Activated CD4-positive, CD25-positive, alpha-beta regulatory T cell (primary cell): Measurements from ENCODE around the gene DNAJB6.
A peak's percentile ranks its signal among the peaks of the same experiment; 100 is the strongest.

Experiments used
- DNase-seq, 4 experiments: peaks; one replicate each; lab custom pipeline; 2025; lab: John Stamatoyannopoulos, UW

DNAJB6 gene

GRCh38 chr7:157336383-157337315 lies at the start of gene DNAJB6:
Gene DNAJB6, plus strand, starts transcription at chr7:157337004. Its CDS starts 21,569 bp downstream, at chr7:157358573.
- peak; percentile 83 to 92 (median 86) for DNase-seq

DNA sequence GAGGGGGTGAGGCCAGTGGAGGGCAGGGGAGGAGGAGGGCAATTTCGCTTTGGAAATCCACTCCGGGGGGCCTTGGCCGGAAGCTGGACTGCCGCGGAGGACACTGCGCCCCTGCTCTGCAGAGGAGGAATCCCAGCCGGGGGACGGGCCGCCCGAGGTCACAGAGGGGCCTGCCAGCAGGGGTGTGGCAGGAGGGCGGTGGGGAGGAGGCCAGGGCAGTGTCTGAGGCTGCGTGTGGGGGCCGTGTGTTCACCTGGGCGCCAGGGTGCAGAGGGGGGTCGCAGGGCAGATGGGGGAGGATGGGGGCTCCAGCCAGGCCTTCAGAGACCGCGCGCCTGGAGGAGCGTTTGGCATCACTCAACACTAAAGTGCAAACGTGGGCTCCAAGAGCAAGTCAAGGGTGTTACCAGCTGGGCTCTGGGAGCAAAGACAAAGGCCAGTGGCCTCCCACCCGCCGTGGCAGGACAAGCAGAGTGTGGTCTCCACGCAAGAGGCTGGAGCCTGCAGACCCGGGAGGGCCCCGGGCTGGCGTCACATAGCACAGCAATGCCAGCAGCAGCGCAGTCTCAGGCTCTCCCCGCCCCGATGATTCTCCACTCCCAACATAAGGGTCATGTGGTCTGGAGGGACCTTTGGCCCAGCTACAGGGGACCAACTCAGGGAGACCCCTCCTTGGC lies 45.3 kb upstream of the DNAJB6 start:
- no peak for DNase-seq

- no peak for DNase-seq
These were observed 44.5 kb upstream of the DNAJB6 start for GRCh38 chr7:157292258-157292657.

GRCh38 chr7:157292770-157293412 lies 43.9 kb upstream of the DNAJB6 start:
- no peak for DNase-seq

GRCh38 chr7:157293413-157293788 lies 43.4 kb upstream of the DNAJB6 start:
- no peak for DNase-seq

GRCh38 chr7:157294773-157295172 lies 42.0 kb upstream of the DNAJB6 start:
- no peak for DNase-seq

GRCh38 chr7:157295338-157295737 lies 41.5 kb upstream of the DNAJB6 start:
- DNase-seq: no peak

GRCh38 chr7:157297185-157297584 lies 39.6 kb upstream of the DNAJB6 start:
- no peak for DNase-seq

DNA sequence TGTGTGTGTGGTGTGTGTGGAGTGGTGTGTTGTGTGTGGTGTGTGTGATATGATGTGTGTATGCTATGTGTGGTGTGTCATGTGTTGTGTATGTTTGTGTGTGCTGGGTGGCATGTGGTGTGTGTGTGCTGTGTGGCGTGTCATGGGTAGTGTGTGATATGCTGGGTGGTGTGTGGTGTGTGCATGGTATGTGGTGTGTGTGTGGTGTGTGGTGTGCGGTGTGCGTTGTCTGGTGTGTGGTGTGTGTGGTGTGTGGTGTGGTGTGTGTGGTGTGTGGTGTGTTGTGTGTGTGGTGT lies 37.5 kb upstream of the DNAJB6 start:
- DNase-seq: no peak

DNA sequence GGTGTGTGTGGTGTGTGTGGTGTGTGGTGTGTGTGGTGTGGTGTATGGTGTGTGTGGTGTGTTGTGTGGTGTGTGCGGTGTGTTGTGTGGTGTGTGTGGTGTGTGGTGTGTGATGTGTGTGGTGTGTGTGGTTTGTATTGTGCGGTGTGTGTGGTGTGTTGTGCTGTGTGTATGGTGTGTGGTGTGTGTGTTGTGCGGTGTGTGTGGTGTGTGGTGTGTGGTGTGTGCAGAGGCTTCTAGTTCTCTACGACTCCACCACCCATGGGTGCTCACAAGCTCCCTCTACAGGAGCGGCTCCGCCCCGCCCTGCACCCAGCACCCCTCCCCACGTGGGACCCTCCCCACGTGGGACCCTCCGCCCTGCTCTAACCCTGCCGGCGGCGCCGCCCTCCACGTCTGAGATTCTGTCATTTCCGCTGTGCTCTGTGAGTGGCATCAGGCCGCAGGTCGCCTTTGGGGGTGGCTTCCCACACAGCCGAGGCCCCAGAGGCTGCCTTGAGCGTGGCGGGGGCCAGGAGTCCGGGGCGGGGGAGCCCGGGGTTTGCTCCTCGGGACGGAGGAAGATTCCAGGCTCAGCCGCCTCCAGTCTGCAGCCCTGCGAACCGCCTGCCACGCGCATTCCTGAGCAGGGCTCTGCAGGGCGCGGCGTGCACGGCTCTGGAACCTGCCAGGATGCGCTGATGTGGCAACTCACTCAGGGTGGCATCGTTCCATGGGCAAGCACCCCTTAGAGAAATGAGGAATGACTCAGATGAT lies 37.0 kb upstream of the DNAJB6 start:
- DNase-seq: no peak

- DNase-seq: no peak
These were observed 36.4 kb upstream of the DNAJB6 start for GRCh38 chr7:157300369-157300825.

- DNase-seq: no peak
These were observed 35.1 kb upstream of the DNAJB6 start for GRCh38 chr7:157301610-157302120.

DNA sequence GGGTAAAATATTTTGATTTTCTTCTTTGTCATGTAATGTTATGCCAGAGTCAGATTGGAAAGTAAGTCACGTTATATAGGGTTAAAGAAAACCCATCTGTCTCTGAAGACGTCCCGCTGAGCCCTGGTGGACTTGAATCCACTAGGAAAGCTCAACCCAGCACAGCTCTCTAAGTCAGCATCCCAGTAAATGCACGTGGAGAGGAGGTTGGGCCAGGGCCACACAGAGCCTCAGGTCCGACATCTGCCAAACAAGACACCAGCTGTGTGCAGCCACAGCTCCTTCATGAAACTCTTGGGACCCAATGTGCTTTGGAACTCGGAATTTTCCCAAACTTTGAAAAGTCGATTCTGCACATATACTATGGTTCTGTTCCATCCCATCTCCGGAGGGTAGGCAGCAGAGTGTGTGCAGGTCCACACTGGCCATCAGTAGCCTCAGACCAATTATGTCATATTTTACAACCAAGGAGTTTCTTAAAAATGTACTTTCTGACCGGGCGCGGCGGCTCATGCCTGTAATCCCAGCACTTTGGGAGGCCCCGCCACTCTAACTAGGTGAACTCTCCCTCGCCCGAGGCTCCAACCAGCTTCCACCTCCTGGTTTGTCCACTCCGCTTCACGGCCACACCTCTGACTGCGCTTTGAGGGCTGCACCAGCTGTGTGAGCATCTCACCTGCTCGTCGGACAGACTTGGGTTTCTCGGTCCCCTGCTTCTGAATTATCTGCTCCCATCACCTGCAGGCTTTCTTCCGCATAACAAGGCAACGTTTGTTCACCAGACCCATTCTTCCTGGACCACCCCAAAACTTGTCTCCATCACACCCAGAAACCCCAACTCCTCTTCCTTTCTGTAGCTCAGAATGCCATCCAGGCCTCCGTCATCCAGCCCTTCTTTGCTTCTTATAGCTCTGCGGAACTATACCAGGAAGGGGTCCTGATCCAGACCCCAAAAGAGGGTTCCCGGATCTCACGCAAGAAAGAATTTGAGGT lies 29.7 kb upstream of the DNAJB6 start:
- DNase-seq: no peak

DNA sequence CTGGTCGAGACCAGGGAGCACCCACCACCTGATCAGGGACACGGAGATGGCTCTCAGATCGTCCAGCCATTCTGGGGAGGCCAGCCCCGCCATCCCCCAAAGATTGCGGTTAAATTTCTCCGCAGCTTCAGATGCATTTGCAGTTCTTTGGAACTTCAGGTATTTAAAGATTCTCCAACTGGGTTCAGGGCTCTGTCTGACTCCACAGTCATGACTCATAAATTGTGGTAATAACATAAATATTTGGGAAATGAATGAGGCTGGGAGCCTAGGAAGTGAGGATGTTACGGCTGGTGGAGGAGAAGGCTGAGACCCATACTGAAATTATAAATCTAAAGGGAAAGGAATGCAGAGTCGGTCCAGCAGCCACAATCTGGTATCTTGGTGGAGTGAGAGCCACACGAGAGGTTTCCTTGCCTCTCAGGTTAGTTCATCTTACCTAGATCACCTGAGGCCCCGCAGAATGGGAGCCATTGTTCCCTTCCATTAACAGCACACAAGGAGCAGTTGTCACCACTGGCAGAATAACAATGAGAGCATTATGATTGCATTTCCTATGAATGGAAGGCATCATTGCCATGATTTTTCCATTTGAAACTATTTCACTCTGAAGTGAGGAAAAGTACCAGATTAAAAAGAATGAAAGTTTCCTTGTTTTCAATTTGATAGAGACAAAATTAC lies 26.7 kb upstream of the DNAJB6 start:
- DNase-seq: no peak

- no peak for DNase-seq
These were observed 26.1 kb upstream of the DNAJB6 start for GRCh38 chr7:157310676-157311185.

DNA sequence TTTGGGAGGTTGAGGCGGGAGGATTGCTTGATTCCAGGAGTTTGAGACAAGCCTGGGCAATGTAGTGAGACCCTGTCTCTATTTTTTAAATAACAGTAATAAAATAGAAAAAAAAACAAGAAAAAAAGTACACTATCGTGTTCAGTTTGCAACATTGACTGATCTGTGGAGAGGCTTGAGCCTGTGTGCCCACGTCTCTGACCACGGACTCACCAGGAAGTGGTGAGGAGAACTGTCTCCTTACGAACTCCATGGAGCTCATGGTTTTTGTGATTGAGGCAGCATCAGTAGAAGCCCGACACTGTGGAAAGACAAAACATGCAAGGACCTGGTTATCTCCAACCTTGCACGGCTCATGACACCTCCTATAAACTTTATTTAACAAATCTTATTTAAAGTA lies 23.9 kb upstream of the DNAJB6 start:
- DNase-seq: no peak

GRCh38 chr7:157313645-157314044 lies 23.2 kb upstream of the DNAJB6 start:
- no peak for DNase-seq

GRCh38 chr7:157318015-157318706 lies 18.6 kb upstream of the DNAJB6 start:
- no peak for DNase-seq

DNA sequence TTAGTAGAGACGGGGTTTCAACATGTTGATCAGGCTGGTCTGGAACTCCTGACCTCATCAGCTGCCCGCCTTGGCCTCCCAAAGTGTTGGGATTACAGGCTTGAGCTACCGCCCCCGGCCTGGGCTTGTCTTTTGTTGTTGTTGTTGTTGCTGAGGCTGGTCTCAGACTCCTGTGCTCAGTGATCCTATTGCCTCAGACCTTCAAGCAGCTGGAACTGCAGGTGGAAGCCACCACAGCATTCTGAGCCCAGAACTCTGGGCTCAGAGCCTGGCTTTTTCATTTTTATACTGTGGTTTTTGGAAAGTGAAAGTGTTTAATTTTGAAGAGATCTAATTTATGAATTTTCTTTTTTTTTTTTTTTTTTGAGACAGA lies 16.2 kb upstream of the DNAJB6 start:
- no peak for DNase-seq
